ENCODE results near the gene ARSG. TPM values are rescaled to one million over a fixed set of nuclear protein-coding genes. Genes with fewer than 3 reads are reported as not detected.
"Not testable (repeated sequence)": the region's sequence is repeated elsewhere in the genome, so short reads cannot be mapped to it uniquely, and the experiment has no call there.

The ARSG gene
- total and polyA plus RNA-seq, 10 of the 15 experiments (the other 5 are each of a cell fraction or from before 2014, with no cell fraction given), result 2.9 to 13.5 (median 7.6) TPM

GRCh38 chr17:68257934-68258333 is 33.4 kb upstream of the ARSG start (continued):
- TF ChIP-seq CUX1 (IDR thresholded peaks at IDR 0.05; ENCODE audit: insufficient replicate concordance, low read depth, low read length) (no peak), SREBF1 (IDR thresholded peaks at IDR 0.05; ENCODE audit: low read length) (no peak)

GRCh38 chr17:68258890-68259647 is 32.2 kb upstream of the ARSG start:
- peak overlapping the region; percentile 81 for H2AFZ ChIP-seq (ENCODE audit: control insufficient read depth, low read depth, low read length)
- BruUV-seq (replicated peaks); H4K20me1 ChIP-seq (ENCODE audit: control insufficient read depth, insufficient read depth); H3K36me3 ChIP-seq (ENCODE audit: control insufficient read depth in 2 of 2, insufficient read depth in 2 of 2, low read length in 1 of 2); H3K9me3 ChIP-seq (replicated peaks; ENCODE audit: control insufficient read depth, insufficient read depth, low read length); H3K79me2 ChIP-seq (ENCODE audit: control insufficient read depth, insufficient read depth, low read length); intact Hi-C loops (cut with micrococcal nuclease; ENCODE audit: unreplicated experiment); DNase-seq (ENCODE audit: low read depth, low spot score); H3K4me1 ChIP-seq (ENCODE audit: control insufficient read depth, insufficient read depth, low read length); H3K4me3 ChIP-seq; H3K27me3 ChIP-seq (replicated peaks in 1 of 2; ENCODE audit: control insufficient read depth in 2 of 2, insufficient read depth in 2 of 2, low read length in 1 of 2); in situ Hi-C loops (cut with MboI): not testable (repeated sequence)
- peak; percentile 92 for FAIRE-seq
- WGBS (ENCODE audit: insufficient coverage, insufficient replicate concordance, low lambda C conversion rate, missing lambda C conversion rate), result 3% methylated on average over 34 of the region's 44 CpGs
- ATAC-seq, result peak; percentile 90
- ChIA-PET POLR2A (interaction anchor here (0.6 to 1.9 kb wide), 5 partner anchors 10 to 206 kb away, joined by 4 to 19 read pairs (median 4); partner anchors contain the start of genes AMZ2 and WIPI1), RAD21 (ENCODE audit: unreplicated experiment) (interaction anchor here (0.9 to 2.2 kb wide), 11 partner anchors 11 to 203 kb away, joined by 3 to 15 read pairs (median 4); partner anchors contain the start of genes AMZ2 and WIPI1), SMC1A (ENCODE audit: uncharacterized antibody, unreplicated experiment) (interaction anchor here (1.3 to 9.7 kb wide), 10 partner anchors 10 to 204 kb away, joined by 3 to 163 read pairs (median 6); partner anchors contain the start of genes AMZ2 and WIPI1), CTCF (interaction anchor here (0.9 to 9.8 kb wide), 8 partner anchors 9 to 202 kb away, joined by 4 to 119 read pairs (median 10); partner anchors contain the start of gene WIPI1)
- H3K27ac ChIP-seq (ENCODE audit: control insufficient read depth, insufficient read depth), result peak overlapping the region; percentile 83
- peak overlapping the region; percentile 59 for H3K4me2 ChIP-seq (ENCODE audit: control insufficient read depth, insufficient read depth)
- peak overlapping the region; percentile 75 for H3K9ac ChIP-seq (ENCODE audit: control insufficient read depth, insufficient read depth, low read length)
- TF ChIP-seq POLR2A (IDR thresholded peaks at IDR 0.05; ENCODE audit: low read depth, low read length) (peak; percentile 24; the same call in 1 of the 2 replicates), CREM (IDR thresholded peaks at IDR 0.05; ENCODE audit: low read depth) (peak; percentile 42), TCF3 (IDR thresholded peaks at IDR 0.05; ENCODE audit: borderline replicate concordance, insufficient read depth, low read depth, low read length) (peak; percentile 98), RELB (IDR thresholded peaks at IDR 0.05; ENCODE audit: low read depth) (0 out of 2 replicates have a peak, but pooled peaks have one; percentile 42), MAX (IDR thresholded peaks at IDR 0.05; ENCODE audit: low read depth, low read length) (peak; percentile 59; the same call in 1 of the 2 replicates), PML (IDR thresholded peaks at IDR 0.05; ENCODE audit: low read length) (0 out of 2 replicates have a peak, but pooled peaks have one; percentile 52), RUNX3 (IDR thresholded peaks at IDR 0.05; ENCODE audit: low read length) (peak; percentile 41), PAX5 (IDR thresholded peaks at IDR 0.05; ENCODE audit: borderline replicate concordance, low read depth, low read length) (peak; percentile 57; the same call in 1 of the 2 replicates), NR2F1 (conservative IDR thresholded peaks at IDR 0.05) (0 out of 2 replicates have a peak, but pooled peaks have one; percentile 27), GABPA (IDR thresholded peaks at IDR 0.05; ENCODE audit: low read depth) (peak; percentile 48; the same call in 1 of the 2 replicates), NFIC (IDR thresholded peaks at IDR 0.05; ENCODE audit: low read depth, low read length) (peak; percentile 43; the same call in 1 of the 2 replicates), TCF12 (IDR thresholded peaks at IDR 0.05; ENCODE audit: low read depth, low read length) (peak; percentile 97), IKZF1 (conservative IDR thresholded peaks at IDR 0.05) (peak; percentile 48; the same call in 1 of the 2 replicates)
